Measurements from ENCODE around the gene CSMD2. TPM values are rescaled to one million over a fixed set of nuclear protein-coding genes. Genes with fewer than 3 reads are reported as not detected.

Gene CSMD2
- total and polyA plus RNA-seq, 7 experiments from 2014 or later = 0.02 TPM; not detected in 6

- no peak overlapping the region for H3K27ac ChIP-seq (ENCODE audit: low read depth, low read length)
- Mint-ChIP-seq H3K36me3 (no peaks in the 10 kb centered on the region), H3K27ac (no peak overlapping the region), H3K4me1 (peaks cover 16 to 30% (median 25%) of the 10 kb centered on the region in 7 donors), H3K9me3 (no peaks in the 10 kb centered on the region), H3K27me3 (peaks cover 0 to 5% (median 0%) of the 10 kb centered on the region in 5 donors), H3K4me3 (no peak overlapping the region)
- ChIA-PET POLR2A (no interaction called here), CTCF (no interaction called here)
- H3K36me3 ChIP-seq (ENCODE audit: control insufficient read depth in 2 of 3, insufficient read depth in 3 of 3, low read length in 3 of 3) = no peaks in the 10 kb centered on the region
- no peaks in the 10 kb centered on the region for H3K27me3 ChIP-seq (ENCODE audit: control insufficient read depth in 2 of 2, insufficient read depth in 2 of 2, low read length in 2 of 2)
- H3K9me3 ChIP-seq (ENCODE audit: control insufficient read depth in 2 of 3, low read length in 3 of 3) = no peaks in the 10 kb centered on the region
- no peak overlapping the region for H3K4me3 ChIP-seq (ENCODE audit: low read length)
- H3K4me1 ChIP-seq (ENCODE audit: control insufficient read depth in 2 of 2, insufficient read depth in 2 of 2, low read length in 2 of 2) = peaks cover 11 to 14% of the 10 kb centered on the region in 2 donors
- ATAC-seq (no peak), DNase-seq (no peak)
- intact Hi-C loops (cut with micrococcal nuclease) = no loop called here
Measured at GRCh38 chr1:33468011-33468410, 697.0 kb downstream of the CSMD2 start.

GRCh38 chr1:33466159-33466558 lies 698.9 kb downstream of the CSMD2 start:
- Mint-ChIP-seq H3K4me3 (no peak overlapping the region), H3K9me3 (no peaks in the 10 kb centered on the region), H3K27me3 (peaks cover 0 to 9% (median 0%) of the 10 kb centered on the region in 5 donors), H3K36me3 (no peaks in the 10 kb centered on the region), H3K4me1 (peaks cover 6 to 13% (median 8%) of the 10 kb centered on the region in 7 donors), H3K27ac (no peak overlapping the region)
- Histone ChIP-seq H3K27ac (ENCODE audit: low read depth, low read length) (no peak overlapping the region), H3K4me3 (ENCODE audit: low read length) (no peak overlapping the region), H3K36me3 (ENCODE audit: control insufficient read depth in 2 of 3, insufficient read depth in 3 of 3, low read length in 3 of 3) (no peaks in the 10 kb centered on the region), H3K27me3 (ENCODE audit: control insufficient read depth in 2 of 2, insufficient read depth in 2 of 2, low read length in 2 of 2) (no peaks in the 10 kb centered on the region), H3K9me3 (ENCODE audit: control insufficient read depth in 2 of 3, low read length in 3 of 3) (no peaks in the 10 kb centered on the region), H3K4me1 (ENCODE audit: control insufficient read depth in 2 of 2, insufficient read depth in 2 of 2, low read length in 2 of 2) (peaks cover 4 to 6% of the 10 kb centered on the region in 2 donors)
- ChIA-PET POLR2A (no interaction called here), CTCF (no interaction called here)
- DNase-seq (no peak), ATAC-seq (no peak)
- intact Hi-C loops (cut with micrococcal nuclease) = no loop called here

DNA sequence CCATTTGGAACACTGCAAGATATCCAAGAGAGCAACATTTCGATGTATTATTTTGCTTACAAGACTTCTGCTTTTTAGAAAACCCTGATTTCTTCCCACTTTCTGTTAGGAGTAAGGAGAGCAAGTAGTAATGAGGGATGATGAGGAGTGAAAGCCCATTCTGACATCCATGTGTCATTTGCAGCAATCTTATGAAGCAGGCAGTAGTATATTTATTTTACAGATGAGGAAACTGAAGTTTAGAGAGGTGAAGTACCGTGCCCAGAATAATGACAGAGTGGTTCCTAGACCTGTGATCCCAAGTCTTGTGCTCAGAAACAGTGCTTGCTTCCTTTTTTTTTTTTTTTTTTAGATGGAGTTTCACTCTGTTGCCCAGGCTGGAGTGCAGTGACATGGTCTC lies 699.7 kb downstream of the CSMD2 start:
- Histone ChIP-seq H3K4me3 (ENCODE audit: low read length) (no peak overlapping the region), H3K4me1 (ENCODE audit: control insufficient read depth in 2 of 2, insufficient read depth in 2 of 2, low read length in 2 of 2) (no peaks in the 10 kb centered on the region), H3K27ac (ENCODE audit: low read depth, low read length) (no peak overlapping the region), H3K9me3 (ENCODE audit: control insufficient read depth in 2 of 3, low read length in 3 of 3) (no peaks in the 10 kb centered on the region), H3K36me3 (ENCODE audit: control insufficient read depth in 2 of 3, insufficient read depth in 3 of 3, low read length in 3 of 3) (no peaks in the 10 kb centered on the region), H3K27me3 (ENCODE audit: control insufficient read depth in 2 of 2, insufficient read depth in 2 of 2, low read length in 2 of 2) (no peaks in the 10 kb centered on the region)
- H3K27me3 Mint-ChIP-seq = peaks cover 0 to 11% (median 0%) of the 10 kb centered on the region in 5 donors
- no peaks in the 10 kb centered on the region for H3K9me3 Mint-ChIP-seq
- no peaks in the 10 kb centered on the region for H3K36me3 Mint-ChIP-seq
- ATAC-seq (no peak), DNase-seq (no peak)
- intact Hi-C loops (cut with micrococcal nuclease) = no loop called here
- H3K4me3 Mint-ChIP-seq = no peak overlapping the region
- ChIA-PET POLR2A (no interaction called here), CTCF (no interaction called here)
- H3K27ac Mint-ChIP-seq = no peak overlapping the region
- peaks cover under 1 to 6% (median 3%) of the 10 kb centered on the region in 7 donors for H3K4me1 Mint-ChIP-seq

GRCh38 chr1:33464552-33464951 lies 700.5 kb downstream of the CSMD2 start:
- Mint-ChIP-seq H3K9me3 (no peaks in the 10 kb centered on the region), H3K27me3 (peaks cover 0 to 13% (median 4%) of the 10 kb centered on the region in 5 donors), H3K36me3 (no peaks in the 10 kb centered on the region), H3K4me3 (no peak overlapping the region), H3K27ac (no peak overlapping the region), H3K4me1 (peaks cover 0 to 3% (median 0%) of the 10 kb centered on the region in 7 donors)
- ChIA-PET POLR2A (no interaction called here), CTCF (no interaction called here)
- no peak overlapping the region for H3K27ac ChIP-seq (ENCODE audit: low read depth, low read length)
- H3K9me3 ChIP-seq (ENCODE audit: control insufficient read depth in 2 of 3, low read length in 3 of 3) = no peaks in the 10 kb centered on the region
- H3K4me1 ChIP-seq (ENCODE audit: control insufficient read depth in 2 of 2, insufficient read depth in 2 of 2, low read length in 2 of 2) = no peaks in the 10 kb centered on the region
- no peaks in the 10 kb centered on the region for H3K36me3 ChIP-seq (ENCODE audit: control insufficient read depth in 2 of 3, insufficient read depth in 3 of 3, low read length in 3 of 3)
- no peak overlapping the region for H3K4me3 ChIP-seq (ENCODE audit: low read length)
- ATAC-seq (no peak), DNase-seq (no peak)
- intact Hi-C loops (cut with micrococcal nuclease) = no loop called here
- H3K27me3 ChIP-seq (ENCODE audit: control insufficient read depth in 2 of 2, insufficient read depth in 2 of 2, low read length in 2 of 2) = no peaks in the 10 kb centered on the region

Other genes starting within 250 kb of the CSMD2 start
- not detected for gene C1orf94, start 11.7 kb upstream of the CSMD2 start, total RNA-seq
- not detected for gene C1orf94, start 11.7 kb upstream of the CSMD2 start, polyA plus RNA-seq